Activated CD4-positive, alpha-beta T cell treated with anti-CD3 and anti-CD28 coated beads, Interleukin-2, amount 10 ng/mL, durations not matched to agents 24 days and 14 days (primary cell): ENCODE measurements around the gene MPZL2. TPM values are rescaled to one million over a fixed set of nuclear protein-coding genes. Genes with fewer than 3 reads are reported as not detected.
A peak's percentile ranks its signal among the peaks of the same experiment; 100 is the strongest.
"Not testable (repeated sequence)": the region's sequence is repeated elsewhere in the genome, so short reads cannot be mapped to it uniquely, and the experiment has no call there.

Experiments used
- DNase-seq: peaks from one replicate; pipeline ENCODE4 v3.0.0; 2022
- H3K27ac Mint-ChIP-seq: one replicate; pipeline ENCODE4 v1.8.0; 2022; ENCODE audit warnings: mild to moderate bottlenecking, mixed read lengths
- H3K27me3 Mint-ChIP-seq: one replicate; pipeline ENCODE4 v1.8.0; 2022; ENCODE audit warnings: mixed read lengths
- H3K36me3 Mint-ChIP-seq: one replicate; pipeline ENCODE4 v1.8.0; 2022; ENCODE audit warnings: low read depth, mild to moderate bottlenecking, mixed read lengths
- H3K4me1 Mint-ChIP-seq: one replicate; pipeline ENCODE4 v1.8.0; 2021; ENCODE audit warnings: mixed read lengths
- H3K4me3 Mint-ChIP-seq: one replicate; pipeline ENCODE4 v1.8.0; 2022; ENCODE audit warnings: mild to moderate bottlenecking, moderate library complexity, mixed read lengths
- H3K9me3 Mint-ChIP-seq: one replicate; pipeline ENCODE4 v1.8.0; 2021; ENCODE audit warnings: mixed read lengths
- intact Hi-C: fragments of 100-400 bp; cut with micrococcal nuclease; formaldehyde crosslinking; loops from one replicate; pipeline ENCODE4 v1.15.1; 2023
- total RNA-seq: library from RNA; stranded (reverse); gene quantifications from 2 replicates; pipeline ENCODE4 v1.2.3, GENCODE V29; 2022

Gene MPZL2
- 18.5 and 19.3 TPM in 2 replicates for total RNA-seq

GRCh38 chr11:118263695-118264568 lies at the start of gene MPZL2:
TSS of gene MPZL2 (minus strand) at chr11:118264297. CDS start at chr11:118264153, 144 bp downstream.
- H3K27ac Mint-ChIP-seq: peak within 1 kb of the TSS; percentile 68

DNA sequence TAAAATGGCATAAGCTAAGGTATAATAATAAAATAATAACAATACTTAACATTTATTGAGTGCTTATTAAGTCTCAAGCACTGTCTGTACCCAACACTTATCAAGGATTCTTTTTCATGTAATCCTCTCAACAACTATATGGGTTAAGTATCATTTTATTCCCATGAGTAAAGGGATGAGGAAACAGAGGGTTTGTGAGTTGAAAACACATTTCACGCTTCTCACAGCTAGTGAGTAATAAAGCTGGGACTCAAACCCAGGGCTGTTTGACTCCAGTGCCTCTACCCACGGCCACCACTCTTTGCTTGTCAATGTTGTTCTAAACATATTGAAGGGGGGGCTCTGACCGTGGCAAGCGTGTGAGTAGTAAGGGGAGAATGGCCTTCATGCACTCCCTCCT lies 49.1 kb upstream of the MPZL2 start:
- Mint-ChIP-seq H3K4me1 (peaks cover 76% of the 10 kb centered on the region), H3K27me3 (no peaks in the 10 kb centered on the region), H3K4me3 (no peak overlapping the region), H3K9me3 (peaks cover 4% of the 10 kb centered on the region), H3K36me3 (peaks cover 76% of the 10 kb centered on the region), H3K27ac (no peak overlapping the region)
- intact Hi-C loops: no loop called here
- no peak for DNase-seq

More at GRCh38 chr11:118263695-118264568, at the start of gene MPZL2:
- H3K4me3 Mint-ChIP-seq: peak within 1 kb of the TSS; percentile 82
- intact Hi-C loops: loop anchor here (2.0 kb wide), 1 partner anchor 13 kb away; no protein-coding TSS in a partner anchor
- peak; percentile 73 for DNase-seq
- H3K27me3 Mint-ChIP-seq: peaks cover 5% of the 10 kb centered on the region
- H3K36me3 Mint-ChIP-seq: peaks cover 15% of the 10 kb centered on the region
- peaks cover 5% of the 10 kb centered on the region for H3K9me3 Mint-ChIP-seq
- peaks cover 40% of the 10 kb centered on the region for H3K4me1 Mint-ChIP-seq

DNA sequence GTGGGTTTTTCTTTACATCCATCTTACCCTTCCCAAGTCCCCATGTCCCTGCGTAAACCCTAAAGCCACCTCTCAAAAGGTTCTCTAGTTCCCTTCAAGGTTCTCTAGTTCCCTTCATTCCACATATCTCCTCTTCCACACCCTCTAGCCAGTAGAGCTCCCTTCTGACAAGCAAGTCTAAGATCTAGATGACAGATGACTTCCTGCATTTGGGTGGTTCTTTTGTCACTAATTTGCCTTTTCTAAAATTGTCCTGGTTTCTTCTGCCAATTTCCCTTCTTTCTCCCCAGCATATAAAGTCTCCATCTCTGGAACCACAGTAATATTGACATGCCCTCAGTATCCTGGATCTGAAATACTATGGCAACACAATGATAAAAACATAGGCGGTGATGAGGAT lies 48.2 kb upstream of the MPZL2 start:
- Mint-ChIP-seq H3K36me3 (peaks cover 84% of the 10 kb centered on the region), H3K27me3 (no peaks in the 10 kb centered on the region), H3K4me1 (peaks cover 81% of the 10 kb centered on the region), H3K9me3 (peaks cover 4% of the 10 kb centered on the region), H3K4me3 (peak overlapping the region; percentile 0), H3K27ac (peak overlapping the region; percentile 65)
- no peak for DNase-seq
- intact Hi-C loops: no loop called here

DNA sequence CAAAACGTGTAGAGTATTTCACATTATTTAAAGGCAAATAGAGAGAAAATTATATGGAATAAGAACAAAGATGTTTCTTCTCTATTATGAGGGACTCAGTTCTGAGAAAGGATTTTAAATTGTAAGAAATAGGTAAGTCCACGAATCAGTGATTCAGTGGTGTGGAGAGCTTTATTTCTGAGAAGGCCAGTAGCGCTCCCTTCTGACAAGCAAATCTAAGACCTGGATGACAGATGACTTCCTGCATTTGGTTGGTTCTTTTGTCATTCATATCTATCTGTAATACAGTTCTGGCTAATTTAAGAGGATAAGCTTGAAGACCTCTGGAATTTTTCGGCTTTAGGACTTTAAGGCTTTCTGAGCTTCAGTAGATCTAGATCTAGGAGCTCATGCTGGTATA lies 47.4 kb upstream of the MPZL2 start:
- intact Hi-C loops: no loop called here
- Mint-ChIP-seq H3K36me3 (peaks cover 86% of the 10 kb centered on the region), H3K9me3 (peaks cover 4% of the 10 kb centered on the region), H3K4me1 (peaks cover 81% of the 10 kb centered on the region), H3K27me3 (no peaks in the 10 kb centered on the region), H3K27ac (peak overlapping the region; percentile 60), H3K4me3 (no peak overlapping the region)
- no peak for DNase-seq

DNA sequence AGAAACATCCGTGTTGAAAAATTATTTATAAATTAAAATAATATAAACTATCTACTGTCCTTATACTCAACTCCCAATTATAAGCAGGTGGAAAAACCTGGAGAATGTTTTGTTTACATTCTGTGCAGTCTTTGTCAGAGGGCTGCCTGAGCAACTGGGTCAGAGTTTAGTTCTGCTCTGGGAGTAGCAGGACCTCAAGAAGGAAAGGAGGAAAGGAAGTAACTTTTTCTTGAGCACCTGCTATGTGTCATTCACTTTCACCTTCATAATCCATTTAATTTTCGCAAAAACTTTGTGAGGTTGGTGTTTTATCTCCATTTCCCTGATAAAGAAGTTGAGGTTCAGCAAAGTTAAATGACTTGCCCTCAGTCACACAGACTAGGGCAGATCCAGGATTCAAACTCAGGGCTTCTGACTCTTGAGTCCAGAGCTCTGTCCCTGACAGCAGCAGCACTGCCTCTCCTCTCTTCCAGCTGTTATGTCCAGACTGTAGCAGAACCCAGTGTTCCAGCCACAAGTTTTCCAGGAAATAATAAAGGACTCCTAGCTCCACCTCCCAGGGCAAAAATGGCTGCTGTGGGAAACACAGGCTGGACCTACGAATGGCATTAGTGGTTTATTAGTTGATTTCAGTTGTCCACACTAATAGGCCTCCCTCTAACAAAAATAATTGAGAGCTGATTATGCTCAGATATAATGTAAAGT lies 46.8 kb upstream of the MPZL2 start:
- intact Hi-C loops: no loop called here
- peak overlapping the region; percentile 60 for H3K27ac Mint-ChIP-seq
- H3K9me3 Mint-ChIP-seq: peaks cover 4% of the 10 kb centered on the region
- H3K4me1 Mint-ChIP-seq: peaks cover 78% of the 10 kb centered on the region
- no peak for DNase-seq
- H3K27me3 Mint-ChIP-seq: no peaks in the 10 kb centered on the region
- peak overlapping the region; percentile 10 for H3K4me3 Mint-ChIP-seq
- peaks cover 84% of the 10 kb centered on the region for H3K36me3 Mint-ChIP-seq

- intact Hi-C loops: no loop called here
- Mint-ChIP-seq H3K36me3 (peaks cover 83% of the 10 kb centered on the region), H3K9me3 (peaks cover 4% of the 10 kb centered on the region), H3K27me3 (no peaks in the 10 kb centered on the region), H3K4me1 (peaks cover 74% of the 10 kb centered on the region), H3K4me3 (peak overlapping the region; percentile 12), H3K27ac (peak overlapping the region; percentile 59)
- no peak for DNase-seq
These were observed 46.2 kb upstream of the MPZL2 start for GRCh38 chr11:118310271-118310670.

DNA sequence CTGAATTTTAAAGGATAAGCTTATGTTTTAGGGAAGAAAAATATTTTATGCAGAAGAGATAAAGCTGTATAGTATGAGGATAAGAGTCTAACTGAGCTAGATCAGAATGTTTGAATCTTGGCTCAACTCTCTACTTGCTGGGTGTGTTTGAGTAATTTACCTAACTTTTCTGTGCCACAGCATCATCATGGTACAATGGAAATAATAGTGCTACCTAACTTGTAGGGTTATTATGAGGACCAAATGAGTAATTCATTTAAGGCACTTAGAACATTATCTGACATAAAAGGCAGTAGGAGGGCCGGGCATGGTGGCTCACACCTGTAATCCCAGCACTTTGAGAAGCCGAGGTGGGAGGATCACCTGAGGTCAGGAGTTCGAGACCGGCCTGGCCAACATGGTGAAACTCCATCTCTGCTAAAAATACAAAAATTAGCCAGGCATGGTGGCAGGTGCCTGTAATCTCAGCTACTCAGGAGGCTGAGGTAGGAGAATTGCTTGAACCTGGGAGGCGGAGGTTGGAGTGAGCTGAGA lies 45.0 kb upstream of the MPZL2 start:
- peaks cover 77% of the 10 kb centered on the region for H3K36me3 Mint-ChIP-seq
- peak overlapping the region; percentile 99 for H3K27ac Mint-ChIP-seq
- intact Hi-C loops: loop anchor here (5.0 kb wide), 2 partner anchors 263 to 322 kb away; partner anchors contain the start of genes ARCN1 and IL10RA

GRCh38 chr11:118306556-118306955 lies 42.5 kb upstream of the MPZL2 start:
- Mint-ChIP-seq H3K4me1 (peaks cover 61% of the 10 kb centered on the region), H3K27me3 (no peaks in the 10 kb centered on the region), H3K27ac (peak overlapping the region; percentile 99), H3K9me3 (peaks cover 4% of the 10 kb centered on the region), H3K36me3 (peaks cover 59% of the 10 kb centered on the region), H3K4me3 (peak overlapping the region; percentile 97)
- intact Hi-C loops: loop anchor here (1.0 to 5.0 kb wide), 7 partner anchors 32 to 319 kb away; partner anchors contain the start of genes ARCN1, CD3D and IL10RA
- DNase-seq: peak; percentile 77

More for the DNA sequence above, 45.0 kb upstream of the MPZL2 start:
- not testable (repeated sequence) for H3K27me3 Mint-ChIP-seq, H3K9me3 Mint-ChIP-seq, DNase-seq
- Mint-ChIP-seq H3K4me3 (peak overlapping the region; percentile 42), H3K4me1 (peaks cover 69% of the 10 kb centered on the region)

GRCh38 chr11:118305726-118306125 lies 41.6 kb upstream of the MPZL2 start:
- H3K9me3 Mint-ChIP-seq: peaks cover 4% of the 10 kb centered on the region
- peak; percentile 83 for DNase-seq
- peak overlapping the region; percentile 97 for H3K4me3 Mint-ChIP-seq
- peaks cover 56% of the 10 kb centered on the region for H3K4me1 Mint-ChIP-seq
- H3K27me3 Mint-ChIP-seq: no peaks in the 10 kb centered on the region
- H3K36me3 Mint-ChIP-seq: peaks cover 52% of the 10 kb centered on the region
- peak overlapping the region; percentile 99 for H3K27ac Mint-ChIP-seq
- intact Hi-C loops: loop anchor here (1.0 to 5.0 kb wide), 10 partner anchors 33 to 318 kb away; partner anchors contain the start of genes ARCN1, ATP5MG, CD3D and IL10RA

DNA sequence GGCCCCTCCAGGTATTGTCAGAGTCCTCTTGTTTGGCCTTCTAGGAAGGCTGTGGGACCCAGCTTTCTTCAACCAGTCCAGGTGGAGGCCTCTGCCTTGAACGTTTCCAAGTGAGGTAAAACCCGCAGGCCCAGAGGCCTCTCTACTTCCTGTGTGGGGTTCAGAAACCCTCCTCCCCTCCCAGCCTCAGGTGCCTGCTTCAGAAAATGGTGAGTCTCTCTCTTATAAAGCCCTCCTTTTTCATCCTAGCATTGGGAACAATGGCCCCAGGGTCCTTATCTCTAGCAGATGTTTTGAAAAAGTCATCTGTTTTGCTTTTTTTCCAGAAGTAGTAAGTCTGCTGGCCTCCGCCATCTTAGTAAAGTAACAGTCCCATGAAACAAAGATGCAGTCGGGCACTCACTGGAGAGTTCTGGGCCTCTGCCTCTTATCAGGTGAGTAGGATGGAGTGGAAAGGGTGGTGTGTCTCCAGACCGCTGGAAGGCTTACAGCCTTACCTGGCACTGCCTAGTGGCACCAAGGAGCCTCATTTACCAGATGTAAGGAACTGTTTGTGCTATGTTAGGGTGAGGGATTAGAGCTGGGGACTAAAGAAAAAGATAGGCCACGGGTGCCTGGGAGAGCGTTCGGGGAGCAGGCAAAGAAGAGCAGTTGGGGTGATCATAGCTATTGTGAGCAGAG lies 40.6 kb upstream of the MPZL2 start, which contains the start of gene CD3E:
Gene CD3E (plus strand): TSS at position 163 of the 681 bp plus-strand sequence. CDS start 223 bp downstream, at position 386.
- H3K4me3 Mint-ChIP-seq: peak within 1 kb of the TSS; percentile 97
- DNase-seq: peak; percentile 91
- intact Hi-C loops: loop anchor here (1.0 to 5.0 kb wide), 6 partner anchors 9 to 317 kb away; partner anchors contain the start of genes ARCN1, ATP5MG and IL10RA
- no peaks in the 10 kb centered on the region for H3K27me3 Mint-ChIP-seq
- H3K4me1 Mint-ChIP-seq: peaks cover 50% of the 10 kb centered on the region
- H3K36me3 Mint-ChIP-seq: peaks cover 45% of the 10 kb centered on the region
- no peaks in the 10 kb centered on the region for H3K9me3 Mint-ChIP-seq
- H3K27ac Mint-ChIP-seq: peak within 1 kb of the TSS; percentile 99

- Mint-ChIP-seq H3K4me1 (peaks cover 48% of the 10 kb centered on the region), H3K36me3 (peaks cover 40% of the 10 kb centered on the region), H3K27ac (peak overlapping the region; percentile 99), H3K9me3 (no peaks in the 10 kb centered on the region), H3K4me3 (peak overlapping the region; percentile 97), H3K27me3 (no peaks in the 10 kb centered on the region)
- no peak for DNase-seq
- intact Hi-C loops: loop anchor here (1.0 to 2.0 kb wide), 4 partner anchors 9 to 97 kb away; partner anchors contain the start of gene ATP5MG
These were observed 40.1 kb upstream of the MPZL2 start for GRCh38 chr11:118304227-118304567.

DNA sequence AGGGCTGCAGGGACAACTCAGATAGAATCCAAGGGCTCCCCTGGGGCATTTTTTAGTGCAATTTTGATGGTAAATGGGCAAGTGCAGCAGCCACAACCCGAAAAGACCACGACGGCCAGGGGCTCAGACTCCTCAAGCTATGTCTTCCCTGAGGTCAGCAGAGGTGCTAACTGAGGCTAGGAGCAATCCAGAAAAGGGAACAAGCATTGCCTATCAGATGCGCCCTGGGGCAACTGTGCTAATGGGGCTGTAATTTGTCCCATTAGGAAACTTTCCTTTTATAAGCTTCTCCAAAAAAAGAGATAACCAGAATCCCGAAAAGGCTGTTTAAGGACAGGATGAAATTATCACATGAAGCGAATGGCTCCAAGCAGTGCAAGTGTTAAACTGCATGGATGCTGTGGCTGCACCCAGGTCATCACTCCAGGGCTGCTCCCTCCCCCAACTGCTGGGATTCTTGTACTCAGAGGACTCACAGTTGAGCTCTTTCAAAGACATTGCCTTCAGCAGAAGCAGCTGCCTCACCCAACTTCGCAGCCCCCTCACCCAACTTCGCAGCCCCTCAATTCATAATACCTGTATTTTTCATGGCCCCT lies 37.6 kb upstream of the MPZL2 start:
- no peak for DNase-seq
- intact Hi-C loops: no loop called here
- H3K9me3 Mint-ChIP-seq: no peaks in the 10 kb centered on the region
- no peaks in the 10 kb centered on the region for H3K27me3 Mint-ChIP-seq
- H3K4me1 Mint-ChIP-seq: peaks cover 23% of the 10 kb centered on the region
- H3K4me3 Mint-ChIP-seq: no peak overlapping the region
- H3K36me3 Mint-ChIP-seq: peaks cover 15% of the 10 kb centered on the region
- H3K27ac Mint-ChIP-seq: no peak overlapping the region
